Measurements from ENCODE around the gene CLPTM1L.
"Not testable (repeated sequence)": the region's sequence is repeated elsewhere in the genome, so short reads cannot be mapped to it uniquely, and the experiment has no call there.

Gene CLPTM1L

DNA sequence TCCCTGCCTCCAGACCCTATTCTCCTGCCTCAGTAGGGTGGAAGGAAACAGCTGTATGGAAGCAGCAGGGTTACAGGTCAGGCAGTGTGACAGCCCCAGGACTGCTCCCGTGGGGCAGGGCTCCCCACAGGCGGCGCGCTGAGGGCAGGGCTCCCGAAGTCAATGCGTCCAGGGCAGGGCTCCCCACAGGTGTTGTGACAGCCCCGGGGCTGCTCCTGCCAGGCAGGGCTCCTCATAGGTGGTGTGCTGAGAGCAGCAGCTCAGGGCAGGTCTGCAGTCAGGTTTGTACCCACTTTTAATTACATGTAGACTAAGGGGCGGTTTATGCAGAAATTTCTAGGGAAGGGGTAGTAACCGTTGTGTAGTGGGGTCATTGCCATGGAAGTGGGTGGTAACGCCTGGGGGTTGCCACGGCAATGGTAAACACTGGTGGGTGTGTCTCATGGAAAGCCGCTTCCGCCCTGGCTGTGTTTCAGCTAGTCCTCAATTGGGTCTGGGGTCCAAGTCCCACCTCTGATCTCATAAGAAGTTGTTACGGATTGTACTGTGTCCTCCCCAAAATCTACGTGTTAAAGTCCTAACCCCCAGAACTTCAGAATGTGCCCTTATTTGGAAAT lies 33.4 kb downstream of the CLPTM1L start:
- no peak for DNase-seq

DNA sequence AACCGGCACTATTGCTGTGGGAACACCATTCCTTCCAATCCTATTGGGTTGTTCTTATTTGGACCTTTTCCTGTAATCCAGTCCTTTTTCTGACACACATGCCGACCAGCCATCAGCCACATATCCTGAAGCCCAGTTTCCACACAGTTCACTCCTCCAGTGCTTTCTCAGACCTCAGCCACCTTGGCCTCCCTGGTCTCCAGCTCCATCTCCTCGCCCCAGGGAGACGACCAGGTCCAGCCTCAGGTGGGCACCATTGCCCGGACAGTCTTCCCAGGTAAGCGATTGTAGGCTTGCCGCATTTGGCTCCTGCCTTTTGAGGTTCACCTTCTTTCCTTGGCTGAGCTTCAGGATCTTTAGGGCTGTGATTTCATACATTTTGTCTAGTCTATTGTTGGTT lies 34.8 kb downstream of the CLPTM1L start:
- DNase-seq, result no peak

DNA sequence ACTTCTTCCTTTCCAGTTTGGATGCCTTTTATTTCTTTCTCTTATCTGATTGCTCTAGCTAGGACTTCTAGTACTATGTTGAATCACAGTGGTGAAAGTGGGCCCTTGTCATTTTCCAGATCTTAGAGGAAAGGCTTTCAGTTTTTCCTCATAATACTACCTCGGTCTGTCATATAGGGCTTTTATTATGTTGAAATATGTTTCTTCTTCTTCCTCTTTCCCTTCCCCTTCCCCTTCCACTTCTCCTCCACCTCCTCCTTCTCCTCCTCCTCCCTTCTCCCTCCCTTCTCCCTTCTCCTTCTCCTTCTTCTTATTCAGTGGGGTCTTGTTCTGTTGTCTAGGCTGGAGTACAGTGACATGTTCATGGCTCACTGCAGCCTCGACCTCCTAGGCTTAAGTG lies 40.9 kb downstream of the CLPTM1L start:
- no peak for DNase-seq

DNA sequence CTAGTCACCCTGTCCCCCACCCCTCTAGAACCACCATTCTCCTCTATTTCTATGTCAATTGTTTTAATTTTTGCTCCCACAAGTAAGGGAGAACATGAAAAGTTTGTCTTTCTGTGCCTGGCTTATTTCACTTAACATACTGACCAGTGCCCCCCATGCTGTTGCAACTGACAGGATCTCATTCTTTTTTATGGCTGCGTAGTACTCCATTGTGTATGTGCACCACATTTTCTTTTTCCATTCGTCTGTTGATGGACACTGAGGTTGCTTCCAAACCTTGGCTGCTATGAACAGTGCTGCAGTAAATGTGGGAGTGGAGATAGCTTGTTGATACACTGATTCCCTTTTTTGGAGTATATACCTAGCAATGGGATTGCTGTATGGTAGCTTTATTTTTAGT lies 42.6 kb downstream of the CLPTM1L start:
- DNase-seq, result no peak

DNA sequence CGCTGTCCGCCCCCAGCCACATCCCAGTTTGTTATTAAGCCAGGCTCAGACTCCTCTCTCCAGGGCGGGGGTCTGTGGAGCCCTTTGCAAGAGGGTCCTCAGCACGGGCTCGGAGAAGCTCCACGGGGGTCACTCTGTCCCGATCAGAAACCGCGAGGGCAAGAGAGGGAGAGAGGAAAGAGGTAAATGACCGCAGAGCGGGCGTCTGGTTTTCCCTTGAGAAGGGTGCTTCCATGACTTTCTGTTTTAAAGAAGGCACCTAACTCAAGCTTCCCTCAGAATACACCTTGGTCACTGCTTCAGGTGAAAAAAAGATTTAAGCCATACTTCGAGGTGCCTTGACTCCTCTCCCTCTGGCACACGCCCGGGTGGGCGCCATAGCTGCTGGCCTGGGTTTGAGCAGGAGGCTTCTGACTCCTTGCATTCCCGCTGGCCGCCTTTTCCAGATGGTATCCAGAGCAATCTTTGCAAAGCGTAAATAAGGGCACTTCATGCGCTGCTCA lies 44.3 kb downstream of the CLPTM1L start:
- DNase-seq, result no peak

DNA sequence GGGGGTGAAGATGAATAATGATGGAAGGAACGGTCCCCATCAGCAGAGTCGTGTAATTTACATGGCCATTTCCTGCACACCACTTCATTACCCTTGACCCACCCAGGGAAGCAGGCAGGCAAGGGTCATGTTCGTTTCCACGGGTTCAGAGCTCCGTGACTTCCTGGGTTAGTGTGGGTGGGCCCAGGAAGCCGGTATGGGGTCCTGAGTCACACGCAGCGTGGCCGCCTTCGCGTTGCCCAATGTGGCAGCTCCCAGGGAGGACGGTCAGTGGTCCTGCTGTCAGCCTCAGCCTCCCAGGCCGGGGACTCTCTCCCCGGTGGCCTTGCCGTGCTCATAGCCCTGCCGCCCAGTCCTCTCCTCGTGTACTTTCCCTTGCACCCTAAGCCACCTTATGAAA lies 44.9 kb downstream of the CLPTM1L start:
- DNase-seq, result no peak

DNA sequence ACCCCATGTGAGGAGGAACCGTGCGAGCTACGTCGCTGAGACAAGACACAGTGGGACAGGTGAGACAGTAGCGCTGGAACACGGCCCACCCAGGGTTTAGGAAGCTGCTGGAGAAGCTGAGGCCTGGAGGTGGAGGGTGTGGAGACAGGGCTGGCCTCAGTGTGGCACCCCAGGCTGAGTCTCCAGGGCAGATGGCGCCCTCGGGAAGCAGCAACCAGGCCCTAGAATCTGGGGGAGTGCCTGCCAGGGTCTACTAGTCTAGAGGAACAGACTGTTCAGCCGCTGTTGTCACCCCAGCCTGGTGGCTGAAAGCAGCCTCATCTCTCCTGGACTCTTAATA lies 45.4 kb downstream of the CLPTM1L start:
- DNase-seq, result no peak

DNA sequence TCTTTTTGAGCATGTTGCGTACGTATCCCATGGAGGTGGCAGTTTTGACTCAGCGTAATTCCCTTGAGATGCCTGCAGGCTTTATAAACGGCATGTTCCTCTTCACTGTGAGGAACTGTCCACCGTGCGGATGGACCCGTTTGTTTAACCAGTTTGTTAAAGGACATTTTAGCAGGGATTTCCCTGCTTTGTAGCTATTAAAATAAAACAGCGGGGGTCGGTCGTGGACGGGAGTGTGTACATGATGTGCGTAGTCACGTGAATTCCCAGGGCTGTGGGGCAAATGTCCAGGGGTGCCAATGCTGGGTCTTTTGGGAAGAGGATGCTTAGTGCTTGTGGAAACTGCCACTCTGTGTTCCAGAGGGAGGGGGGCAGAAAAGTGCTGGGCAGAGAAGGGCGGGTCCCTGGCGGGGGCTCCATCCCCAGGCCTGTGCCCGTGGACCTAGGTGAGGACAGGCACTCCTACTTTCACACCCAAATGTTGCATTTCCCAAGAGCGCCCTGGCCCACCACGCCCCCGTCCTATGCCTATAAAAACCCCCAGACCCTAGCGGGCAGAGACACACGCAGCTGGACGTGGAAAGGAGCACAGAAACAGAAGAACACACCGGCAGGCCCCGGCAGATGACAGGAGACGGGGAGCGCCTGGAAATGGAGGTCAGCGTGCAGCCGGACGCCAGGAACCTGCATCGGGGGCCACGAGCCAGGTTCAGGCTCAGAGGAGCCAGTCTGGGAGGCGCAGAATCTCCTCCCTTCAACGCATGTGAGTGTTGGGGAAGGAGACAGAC lies 46.0 kb downstream of the CLPTM1L start:
- no peak for DNase-seq

DNA sequence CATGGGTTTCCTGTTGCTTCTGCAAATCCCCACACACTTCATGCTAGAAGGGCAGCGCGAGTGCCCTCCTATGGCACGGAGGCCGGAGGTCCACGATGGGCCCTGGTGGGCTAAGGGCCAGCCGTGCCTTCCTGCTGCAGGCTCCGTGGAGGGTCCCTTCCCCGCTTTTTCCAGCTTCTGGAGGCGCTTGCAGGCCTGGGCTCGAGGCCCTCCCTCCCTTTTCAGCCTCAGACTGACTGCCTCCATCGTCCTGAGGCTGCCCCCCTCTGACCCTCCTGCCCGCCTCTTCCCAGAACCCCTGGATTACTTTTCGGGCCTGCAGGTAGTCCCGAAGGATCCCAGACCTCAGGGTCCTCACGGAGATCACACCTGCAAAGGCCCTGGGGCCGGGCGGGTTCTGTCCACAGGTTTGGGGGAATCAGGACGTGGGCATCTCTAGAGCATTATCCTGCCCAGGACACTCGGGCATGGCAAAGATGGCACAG lies 46.8 kb downstream of the CLPTM1L start:
- DNase-seq, result no peak

DNA sequence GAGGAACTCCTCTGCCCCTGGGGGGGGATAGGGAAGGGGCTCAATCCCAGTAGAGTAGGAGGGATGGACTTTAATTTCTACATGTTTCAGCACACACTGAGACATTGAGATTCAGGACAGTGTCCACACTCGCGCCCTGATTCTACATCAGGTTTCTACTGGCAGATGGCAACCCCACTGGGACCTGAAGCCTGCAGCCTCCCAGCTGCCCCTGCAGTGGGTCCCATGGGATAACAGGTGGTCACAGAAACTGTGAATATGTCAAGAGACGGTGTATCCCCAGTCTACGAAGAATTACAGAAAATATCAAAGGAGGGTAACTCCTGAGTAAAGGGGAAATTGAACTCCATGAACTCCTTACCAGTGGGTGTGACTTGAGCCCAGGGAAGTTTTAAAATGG lies 47.7 kb downstream of the CLPTM1L start:
- no peak for DNase-seq

DNA sequence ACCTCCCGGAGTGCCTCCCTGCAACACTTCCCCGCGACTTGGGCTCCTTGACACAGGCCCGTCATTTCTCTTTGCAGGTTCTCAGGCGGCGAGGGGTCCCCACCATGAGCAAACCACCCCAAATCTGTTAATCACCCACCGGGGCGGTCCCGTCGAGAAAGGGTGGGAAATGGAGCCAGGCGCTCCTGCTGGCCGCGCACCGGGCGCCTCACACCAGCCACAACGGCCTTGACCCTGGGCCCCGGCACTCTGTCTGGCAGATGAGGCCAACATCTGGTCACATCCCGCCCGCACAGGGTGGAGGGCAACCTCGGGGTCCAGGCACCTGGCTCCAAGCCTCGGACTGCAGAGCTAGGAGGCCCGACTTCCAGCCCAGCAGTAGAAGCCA lies 49.3 kb downstream of the CLPTM1L start:
- DNase-seq, result no peak

DNA sequence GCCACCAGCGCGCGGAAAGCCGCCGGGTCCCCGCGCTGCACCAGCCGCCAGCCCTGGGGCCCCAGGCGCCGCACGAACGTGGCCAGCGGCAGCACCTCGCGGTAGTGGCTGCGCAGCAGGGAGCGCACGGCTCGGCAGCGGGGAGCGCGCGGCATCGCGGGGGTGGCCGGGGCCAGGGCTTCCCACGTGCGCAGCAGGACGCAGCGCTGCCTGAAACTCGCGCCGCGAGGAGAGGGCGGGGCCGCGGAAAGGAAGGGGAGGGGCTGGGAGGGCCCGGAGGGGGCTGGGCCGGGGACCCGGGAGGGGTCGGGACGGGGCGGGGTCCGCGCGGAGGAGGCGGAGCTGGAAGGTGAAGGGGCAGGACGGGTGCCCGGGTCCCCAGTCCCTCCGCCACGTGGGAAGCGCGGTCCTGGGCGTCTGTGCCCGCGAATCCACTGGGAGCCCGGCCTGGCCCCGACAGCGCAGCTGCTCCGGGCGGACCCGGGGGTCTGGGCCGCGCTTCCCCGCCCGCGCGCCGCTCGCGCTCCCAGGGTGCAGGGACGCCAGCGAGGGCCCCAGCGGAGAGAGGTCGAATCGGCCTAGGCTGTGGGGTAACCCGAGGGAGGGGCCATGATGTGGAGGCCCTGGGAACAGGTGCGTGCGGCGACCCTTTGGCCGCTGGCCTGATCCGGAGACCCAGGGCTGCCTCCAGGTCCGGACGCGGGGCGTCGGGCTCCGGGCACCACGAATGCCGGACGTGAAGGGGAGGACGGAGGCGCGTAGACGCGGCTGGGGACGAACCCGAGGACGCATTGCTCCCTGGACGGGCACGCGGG lies 49.9 kb downstream of the CLPTM1L start, which contains the start of gene TERT:
TSS of gene TERT (minus strand) at position 234 of the 815 bp plus-strand sequence. CDS start at position 155, 79 bp downstream.
- DNase-seq, result no peak

DNA sequence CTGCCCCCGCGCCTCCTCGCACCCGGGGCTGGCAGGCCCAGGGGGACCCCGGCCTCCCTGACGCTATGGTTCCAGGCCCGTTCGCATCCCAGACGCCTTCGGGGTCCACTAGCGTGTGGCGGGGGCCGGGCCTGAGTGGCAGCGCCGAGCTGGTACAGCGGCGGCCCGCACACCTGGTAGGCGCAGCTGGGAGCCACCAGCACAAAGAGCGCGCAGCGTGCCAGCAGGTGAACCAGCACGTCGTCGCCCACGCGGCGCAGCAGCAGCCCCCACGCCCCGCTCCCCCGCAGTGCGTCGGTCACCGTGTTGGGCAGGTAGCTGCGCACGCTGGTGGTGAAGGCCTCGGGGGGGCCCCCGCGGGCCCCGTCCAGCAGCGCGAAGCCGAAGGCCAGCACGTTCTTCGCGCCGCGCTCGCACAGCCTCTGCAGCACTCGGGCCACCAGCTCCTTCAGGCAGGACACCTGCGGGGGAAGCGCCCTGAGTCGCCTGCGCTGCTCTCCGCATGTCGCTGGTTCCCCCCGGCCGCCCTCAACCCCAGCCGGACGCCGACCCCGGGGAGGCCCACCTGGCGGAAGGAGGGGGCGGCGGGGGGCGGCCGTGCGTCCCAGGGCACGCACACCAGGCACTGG lies 50.6 kb downstream of the CLPTM1L start:
- DNase-seq, result no peak

DNA sequence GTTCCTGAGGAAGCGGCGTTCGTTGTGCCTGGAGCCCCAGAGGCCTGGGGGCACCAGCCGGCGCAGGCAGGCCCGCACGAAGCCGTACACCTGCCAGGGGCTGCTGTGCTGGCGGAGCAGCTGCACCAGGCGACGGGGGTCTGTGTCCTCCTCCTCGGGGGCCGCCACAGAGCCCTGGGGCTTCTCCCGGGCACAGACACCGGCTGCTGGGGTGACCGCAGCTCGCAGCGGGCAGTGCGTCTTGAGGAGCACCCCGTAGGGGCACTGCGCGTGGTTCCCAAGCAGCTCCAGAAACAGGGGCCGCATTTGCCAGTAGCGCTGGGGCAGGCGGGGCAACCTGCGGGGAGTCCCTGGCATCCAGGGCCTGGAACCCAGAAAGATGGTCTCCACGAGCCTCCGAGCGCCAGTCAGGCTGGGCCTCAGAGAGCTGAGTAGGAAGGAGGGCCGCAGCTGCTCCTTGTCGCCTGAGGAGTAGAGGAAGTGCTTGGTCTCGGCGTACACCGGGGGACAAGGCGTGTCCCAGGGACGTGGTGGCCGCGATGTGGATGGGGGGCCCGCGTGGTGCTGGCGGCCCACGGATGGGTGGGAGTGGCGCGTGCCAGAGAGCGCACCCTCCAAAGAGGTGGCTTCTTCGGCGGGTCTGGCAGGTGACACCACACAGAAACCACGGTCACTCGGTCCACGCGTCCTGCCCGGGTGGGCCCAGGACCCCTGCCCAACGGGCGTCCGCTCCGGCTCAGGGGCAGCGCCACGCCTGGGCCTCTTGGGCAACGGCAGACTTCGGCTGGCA lies 51.3 kb downstream of the CLPTM1L start:
- no peak for DNase-seq

DNA sequence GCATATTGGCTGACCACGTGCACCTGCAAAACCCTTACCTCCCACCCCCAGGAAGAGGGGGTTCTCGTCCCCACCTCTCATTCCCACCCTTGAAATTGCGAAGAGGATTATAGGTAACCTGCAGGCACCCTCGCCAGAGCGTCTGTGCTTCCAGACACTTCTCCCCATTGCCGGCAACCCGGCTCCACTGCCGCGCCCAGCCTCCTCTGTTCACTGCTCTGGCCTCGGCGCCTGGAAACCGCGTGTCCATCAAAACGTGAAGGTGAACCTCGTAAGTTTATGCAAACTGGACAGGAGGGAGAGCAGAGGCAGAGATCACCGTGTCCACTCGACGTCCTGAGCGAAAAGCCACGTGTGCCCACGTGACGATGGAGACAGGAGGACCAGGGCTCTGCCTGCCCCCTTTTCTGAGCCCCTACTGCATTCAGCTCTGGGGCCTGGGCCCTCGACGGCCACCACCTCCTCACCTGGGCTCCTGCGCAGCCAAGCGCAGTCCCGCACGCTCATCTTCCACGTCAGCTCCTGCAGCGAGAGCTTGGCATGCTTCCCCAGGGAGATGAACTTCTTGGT lies 52.0 kb downstream of the CLPTM1L start:
- DNase-seq, result no peak

DNA sequence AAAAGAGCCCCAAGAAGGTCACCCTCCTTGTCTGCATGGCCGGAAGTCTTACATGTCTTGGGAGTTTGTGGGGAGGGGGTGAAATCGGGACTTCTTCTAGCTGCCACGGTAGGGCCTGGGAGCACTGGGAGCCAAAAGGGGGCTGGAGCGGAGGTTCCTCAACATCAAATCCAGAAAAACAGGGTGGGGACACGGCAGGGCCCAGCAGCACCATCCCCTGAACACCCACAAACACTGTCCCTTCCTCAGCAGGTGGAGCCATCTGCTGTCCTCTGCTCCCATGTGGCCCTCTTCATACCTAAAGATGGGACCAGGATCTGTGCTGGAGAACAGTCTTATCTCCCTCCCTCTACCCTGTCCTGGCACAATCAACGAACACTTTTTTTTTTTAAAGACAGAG lies 52.8 kb downstream of the CLPTM1L start:
- no peak for DNase-seq

DNA sequence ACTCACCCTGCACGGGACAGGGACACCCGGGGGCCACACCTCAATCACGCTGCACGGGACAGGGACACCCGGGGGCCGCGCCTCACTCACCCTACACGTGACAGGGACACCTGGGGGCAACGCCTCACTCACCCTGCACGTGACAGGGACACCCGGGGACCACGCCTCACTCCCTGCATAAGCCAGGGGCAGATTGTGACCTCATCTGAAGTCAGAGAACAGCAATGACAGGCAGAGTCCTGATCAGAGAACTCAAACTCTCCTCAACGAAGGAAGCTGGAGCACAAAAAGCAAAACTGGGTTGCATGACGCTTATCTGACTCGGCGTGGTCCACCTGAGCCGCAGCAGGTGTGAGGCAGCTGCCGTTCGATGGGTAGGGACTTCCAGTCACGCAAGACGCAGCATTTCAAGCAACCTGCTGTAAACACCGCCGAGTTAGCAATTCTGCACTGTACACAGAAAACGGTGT lies 53.3 kb downstream of the CLPTM1L start:
- no peak for DNase-seq

DNA sequence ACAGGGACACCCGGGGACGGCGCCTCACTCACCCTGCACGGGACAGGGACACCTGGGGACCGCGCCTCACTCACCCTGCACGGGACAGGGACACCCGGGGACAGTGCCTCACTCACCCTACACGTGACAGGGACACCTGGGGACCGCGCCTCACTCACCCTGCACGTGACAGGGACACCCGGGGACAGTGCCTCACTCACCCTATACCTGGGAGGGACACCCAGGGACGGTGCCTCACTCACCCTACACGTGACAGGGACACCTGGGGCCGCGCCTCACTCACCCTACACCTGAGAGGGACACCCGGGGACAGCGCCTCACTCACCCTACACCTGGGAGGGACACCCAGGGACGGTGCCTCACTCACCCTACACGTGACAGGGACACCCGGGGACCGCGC lies 53.9 kb downstream of the CLPTM1L start:
- not testable (repeated sequence) for DNase-seq

DNA sequence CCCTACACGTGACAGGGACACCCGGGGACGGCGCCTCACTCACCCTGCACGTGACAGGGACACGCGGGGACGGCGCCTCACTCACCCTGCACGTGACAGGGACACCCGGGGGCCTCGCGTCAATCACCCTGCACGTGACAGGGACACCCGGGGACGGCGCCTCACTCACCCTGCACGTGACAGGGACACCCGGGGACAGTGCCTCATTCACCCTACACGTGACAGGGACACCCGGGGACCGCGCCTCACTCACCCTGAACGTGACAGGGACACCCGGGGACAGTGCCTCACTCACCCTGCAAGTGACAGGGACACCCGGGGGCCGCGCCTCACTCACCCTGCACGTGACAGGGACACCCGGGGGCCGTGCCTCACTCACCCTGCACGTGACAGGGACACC lies 55.3 kb downstream of the CLPTM1L start:
- not testable (repeated sequence) for DNase-seq

DNA sequence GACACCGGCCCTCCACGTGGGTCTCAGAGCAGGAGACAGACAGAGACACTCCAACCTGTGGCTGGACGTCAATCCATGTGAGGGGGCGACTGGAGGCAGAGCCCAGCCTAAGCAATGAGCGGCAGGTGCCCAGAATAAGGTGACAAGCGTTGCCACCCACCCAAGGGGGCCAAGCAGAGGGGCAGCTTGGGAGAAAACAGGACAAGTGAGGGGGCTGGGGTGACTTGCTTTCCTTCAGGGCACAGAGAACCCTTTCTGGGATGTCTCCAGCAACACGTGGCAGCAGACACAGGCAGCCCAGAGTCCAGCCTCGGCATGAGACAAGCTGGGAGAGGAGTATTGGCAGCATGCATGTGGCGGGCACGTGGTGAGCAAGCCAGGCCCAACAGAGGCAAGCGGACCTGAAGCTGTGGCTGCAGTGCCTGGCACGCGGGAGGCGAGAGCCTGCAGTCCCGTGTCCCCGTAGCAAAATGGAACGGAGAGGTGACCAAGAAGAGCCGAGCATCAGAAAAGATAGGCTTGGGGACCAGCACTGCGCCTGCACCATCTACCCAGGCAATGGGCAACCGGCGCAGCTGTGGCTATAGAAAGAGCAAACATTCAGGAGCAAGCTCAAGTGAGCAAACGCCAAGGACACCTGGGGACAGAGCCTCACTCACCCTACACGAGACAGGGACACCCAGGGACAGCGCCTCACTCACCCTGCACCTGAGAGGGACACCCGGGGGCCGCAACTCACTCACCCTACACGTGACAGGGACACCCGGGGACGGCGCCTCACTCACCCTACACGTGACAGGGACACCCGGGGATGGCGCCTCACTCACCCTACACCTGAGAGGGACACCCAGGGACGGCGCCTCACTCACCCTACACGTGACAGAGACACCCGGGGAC lies 56.2 kb downstream of the CLPTM1L start:
- no peak for DNase-seq

DNA sequence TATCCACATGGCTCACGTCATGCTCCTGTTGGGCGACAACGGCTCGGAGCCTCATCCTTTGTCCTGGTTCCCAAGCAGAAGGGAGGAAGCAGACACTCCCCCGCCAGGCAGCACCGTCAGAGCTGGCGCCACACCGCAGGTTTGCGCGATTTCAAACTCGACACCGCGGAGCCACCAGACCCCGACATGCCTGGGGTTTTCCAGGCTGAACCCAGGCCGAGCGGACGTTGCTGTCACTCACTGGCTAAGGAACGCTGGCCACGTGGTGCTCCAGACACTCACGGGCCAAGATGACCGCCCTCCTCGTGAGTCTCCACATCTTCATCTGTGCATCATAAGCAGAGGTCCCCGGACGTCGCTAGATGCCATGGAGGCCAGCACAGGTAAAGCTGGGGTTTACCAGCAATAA lies 59.0 kb downstream of the CLPTM1L start:
- DNase-seq, result no peak
